Parathyroid adenoma (tissue), 2 donors: ENCODE results near the gene HDAC3.

Experiments
- H2AFZ ChIP-seq: fragments of 300-600 bp; sonication (generic); one replicate; pipeline ENCODE4 v1.7.0; 2017; ENCODE audit warnings: antibody characterized with exemption, mild to moderate bottlenecking
- H3K27ac ChIP-seq: fragments of 300-600 bp; sonication (generic); one replicate; pipeline ENCODE4 v1.7.0; 2017
- H3K27me3 ChIP-seq: fragments of 300-600 bp; sonication (generic); one replicate; pipeline ENCODE4 v1.7.0; 2017; ENCODE audit warnings: low read length; ENCODE audit not compliant: control insufficient read depth, insufficient read depth
- H3K36me3 ChIP-seq: fragments of 300-600 bp; sonication (generic); one replicate; pipeline ENCODE4 v1.7.0; 2017; ENCODE audit warnings: low read length; ENCODE audit not compliant: control insufficient read depth, insufficient read depth
- H3K4me1 ChIP-seq: fragments of 300-600 bp; sonication (generic); one replicate; pipeline ENCODE4 v1.7.0; 2017; ENCODE audit warnings: control low read depth
- H3K4me2 ChIP-seq: fragments of 300-600 bp; sonication (generic); one replicate; pipeline ENCODE4 v1.7.0; 2017; ENCODE audit warnings: low read length
- H3K4me3 ChIP-seq: fragments of 300-600 bp; sonication (generic); one replicate; pipeline ENCODE4 v1.7.0; 2017; ENCODE audit warnings: low read depth, low read length
- H3K79me2 ChIP-seq: fragments of 300-600 bp; sonication (generic); one replicate; pipeline ENCODE4 v1.7.0; 2017; ENCODE audit warnings: control low read depth
- H3K9ac ChIP-seq: fragments of 300-600 bp; sonication (generic); one replicate; pipeline ENCODE4 v1.7.0; 2017; ENCODE audit warnings: mild to moderate bottlenecking
- H3K9me3 ChIP-seq: fragments of 300-600 bp; sonication (generic); one replicate; pipeline ENCODE4 v1.7.0; 2017; ENCODE audit warnings: low read length; ENCODE audit not compliant: control insufficient read depth
- TF ChIP-seq, protein P1 (sequence below): fragments of 300-600 bp; sonication (generic); IDR thresholded peaks from one replicate; pipeline ENCODE4 v1.7.0; 2017; ENCODE audit warnings: antibody characterized with exemption, mild to moderate bottlenecking
- donor health status: primary hyperparathyroidism.

Gene HDAC3

DNA sequence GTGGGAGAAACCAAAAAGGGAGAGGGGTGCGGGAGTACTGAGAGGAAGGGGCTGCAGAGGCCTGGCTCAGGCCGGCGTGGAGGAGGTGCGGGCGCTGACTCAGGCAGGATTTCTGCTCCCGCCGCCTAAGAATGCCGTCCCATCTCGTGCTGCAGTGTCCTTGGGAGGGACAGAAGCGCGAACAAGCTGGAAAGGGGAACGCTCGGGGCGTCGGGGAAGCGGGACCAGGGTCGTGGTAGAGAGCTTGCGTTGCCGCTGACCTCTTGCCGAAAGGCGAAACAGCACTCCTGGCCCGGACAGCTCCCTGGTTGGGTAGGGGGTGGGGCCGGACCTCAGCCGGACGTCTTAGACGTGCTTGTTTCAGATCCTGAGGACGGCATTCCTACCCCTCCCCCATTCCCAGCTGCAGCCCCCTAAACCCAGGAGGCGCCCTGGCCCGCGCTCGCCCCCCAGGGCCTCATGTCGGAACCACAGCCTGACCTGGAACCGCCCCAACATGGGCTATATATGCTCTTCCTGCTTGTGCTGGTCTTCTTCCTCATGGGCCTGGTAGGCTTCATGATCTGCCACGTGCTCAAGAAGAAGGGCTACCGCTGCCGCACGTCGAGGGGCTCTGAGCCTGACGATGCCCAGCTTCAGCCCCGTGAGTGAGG is 1.2 kb upstream of the HDAC3 start:
- peak overlapping the region; percentile 95 for H2AFZ ChIP-seq
- peak overlapping the region; percentile 72 for H3K4me2 ChIP-seq
- TF ChIP-seq, protein P1, sequence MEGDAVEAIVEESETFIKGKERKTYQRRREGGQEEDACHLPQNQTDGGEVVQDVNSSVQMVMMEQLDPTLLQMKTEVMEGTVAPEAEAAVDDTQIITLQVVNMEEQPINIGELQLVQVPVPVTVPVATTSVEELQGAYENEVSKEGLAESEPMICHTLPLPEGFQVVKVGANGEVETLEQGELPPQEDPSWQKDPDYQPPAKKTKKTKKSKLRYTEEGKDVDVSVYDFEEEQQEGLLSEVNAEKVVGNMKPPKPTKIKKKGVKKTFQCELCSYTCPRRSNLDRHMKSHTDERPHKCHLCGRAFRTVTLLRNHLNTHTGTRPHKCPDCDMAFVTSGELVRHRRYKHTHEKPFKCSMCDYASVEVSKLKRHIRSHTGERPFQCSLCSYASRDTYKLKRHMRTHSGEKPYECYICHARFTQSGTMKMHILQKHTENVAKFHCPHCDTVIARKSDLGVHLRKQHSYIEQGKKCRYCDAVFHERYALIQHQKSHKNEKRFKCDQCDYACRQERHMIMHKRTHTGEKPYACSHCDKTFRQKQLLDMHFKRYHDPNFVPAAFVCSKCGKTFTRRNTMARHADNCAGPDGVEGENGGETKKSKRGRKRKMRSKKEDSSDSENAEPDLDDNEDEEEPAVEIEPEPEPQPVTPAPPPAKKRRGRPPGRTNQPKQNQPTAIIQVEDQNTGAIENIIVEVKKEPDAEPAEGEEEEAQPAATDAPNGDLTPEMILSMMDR, result peak; percentile 58
- peak overlapping the region; percentile 91 for H3K27ac ChIP-seq
- H3K9ac ChIP-seq, result peak overlapping the region; percentile 49
- H3K27me3 ChIP-seq, result no peaks in the 10 kb centered on the region
- H3K9me3 ChIP-seq, result no peaks in the 10 kb centered on the region
- H3K4me1 ChIP-seq, result peaks cover 6% of the 10 kb centered on the region
- H3K36me3 ChIP-seq, result no peaks in the 10 kb centered on the region
- H3K4me3 ChIP-seq, result peak overlapping the region; percentile 90
- peaks cover 19% of the 10 kb centered on the region for H3K79me2 ChIP-seq

GRCh38 chr5:141637123-141637766 is 596 bp upstream of the HDAC3 start:
- H3K4me3 ChIP-seq, result peak overlapping the region; percentile 90
- H3K79me2 ChIP-seq, result peaks cover 23% of the 10 kb centered on the region
- no peaks in the 10 kb centered on the region for H3K27me3 ChIP-seq
- peak overlapping the region; percentile 72 for H3K4me2 ChIP-seq
- peak overlapping the region; percentile 95 for H2AFZ ChIP-seq
- H3K4me1 ChIP-seq, result peaks cover 6% of the 10 kb centered on the region
- no peaks in the 10 kb centered on the region for H3K9me3 ChIP-seq
- TF ChIP-seq, protein P1, result no peak
- no peaks in the 10 kb centered on the region for H3K36me3 ChIP-seq
- H3K9ac ChIP-seq, result peak overlapping the region; percentile 49
- peak overlapping the region; percentile 91 for H3K27ac ChIP-seq

DNA sequence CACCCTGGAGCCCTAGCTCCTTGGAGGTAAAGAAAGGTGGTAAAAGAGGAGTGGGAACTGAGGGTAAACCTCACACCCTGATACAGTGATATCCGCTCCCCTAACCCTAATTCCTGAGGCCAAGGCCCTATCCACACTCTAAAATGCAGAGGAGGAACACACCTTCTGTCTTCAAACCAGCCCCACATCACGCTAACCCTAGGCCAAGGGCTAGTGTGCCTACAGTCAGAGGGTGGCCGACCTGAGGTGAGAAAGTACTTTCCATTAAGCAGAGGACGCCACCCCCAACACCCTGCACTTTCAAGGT is 590 bp downstream of the HDAC3 start:
- TF ChIP-seq, protein P1, result no peak
- Histone ChIP-seq H3K4me1 (peaks cover 6% of the 10 kb centered on the region), H3K4me2 (peak overlapping the region; percentile 84), H3K4me3 (peak overlapping the region; percentile 90), H3K9ac (peak overlapping the region; percentile 3), H3K27me3 (no peaks in the 10 kb centered on the region), H3K79me2 (peaks cover 23% of the 10 kb centered on the region), H3K9me3 (no peaks in the 10 kb centered on the region), H3K36me3 (no peaks in the 10 kb centered on the region), H2AFZ (peak overlapping the region; percentile 82), H3K27ac (peak overlapping the region; percentile 91)

DNA sequence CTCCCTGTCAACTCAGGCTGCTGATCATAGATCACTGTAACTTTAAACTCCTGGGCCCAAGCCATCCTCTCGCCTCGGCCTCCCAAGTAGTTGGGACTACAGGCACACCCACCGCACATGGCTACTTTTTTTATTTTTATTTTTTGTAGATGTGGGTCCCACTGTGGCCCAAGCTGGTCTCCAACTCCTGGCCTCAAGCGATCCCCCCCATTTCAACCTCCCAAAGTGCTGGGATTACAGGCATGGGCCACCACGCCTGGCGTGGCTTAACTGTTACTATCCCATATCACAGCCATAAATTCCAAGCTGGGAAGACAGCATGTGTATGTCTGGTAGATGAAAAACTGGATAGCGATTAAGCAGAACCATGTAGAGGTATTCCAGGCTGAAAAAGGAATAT is 1.0 kb downstream of the HDAC3 start:
- Histone ChIP-seq H3K27me3 (no peaks in the 10 kb centered on the region), H3K9me3 (no peaks in the 10 kb centered on the region), H3K4me1 (peaks cover 6% of the 10 kb centered on the region), H3K4me3 (peak overlapping the region; percentile 90), H2AFZ (no peak overlapping the region), H3K9ac (no peak overlapping the region), H3K27ac (no peak overlapping the region), H3K36me3 (no peaks in the 10 kb centered on the region), H3K4me2 (peak overlapping the region; percentile 84), H3K79me2 (peaks cover 23% of the 10 kb centered on the region)
- TF ChIP-seq, protein P1, result no peak

- H3K4me3 ChIP-seq, result no peak overlapping the region
- no peaks in the 10 kb centered on the region for H3K36me3 ChIP-seq
- H3K27ac ChIP-seq, result no peak overlapping the region
- peaks cover 23% of the 10 kb centered on the region for H3K79me2 ChIP-seq
- peaks cover 6% of the 10 kb centered on the region for H3K4me1 ChIP-seq
- H3K9me3 ChIP-seq, result no peaks in the 10 kb centered on the region
- TF ChIP-seq, protein P1, result no peak
- H3K9ac ChIP-seq, result no peak overlapping the region
- H3K4me2 ChIP-seq, result no peak overlapping the region
- no peaks in the 10 kb centered on the region for H3K27me3 ChIP-seq
- H2AFZ ChIP-seq, result no peak overlapping the region
Observed at GRCh38 chr5:141634720-141635119, 1.9 kb downstream of the HDAC3 start.
